Fibroblast of the aortic adventitia (primary cell): ENCODE data around the gene KRTAP10-9. TPM values are rescaled to one million over a fixed set of nuclear protein-coding genes. Genes with fewer than 3 reads are reported as not detected.
"Not testable (repeated sequence)": the region's sequence is repeated elsewhere in the genome, so short reads cannot be mapped to it uniquely, and the experiment has no call there.

ENCODE experiments used
- DNase-seq: peaks from one replicate; pipeline ENCODE4 v3.0.0-alpha.2; 2010; ENCODE audit warnings: low read depth
- H3K4me3 ChIP-seq: 2 replicates; pipeline ENCODE4 v1.5.1; 2011; ENCODE audit warnings: low read depth, mild to moderate bottlenecking, control low read depth, low read length, moderate library complexity
- total RNA-seq: library from RNA; depleted of rRNA; stranded (reverse); fragments of >200 nt; gene quantifications from 2 replicates; pipeline ENCODE4 v1.2.3, GENCODE V29; 2012; ENCODE audit warnings: low replicate concordance
- TF ChIP-seq, protein P1 (sequence below): IDR thresholded peaks from 2 replicates; pipeline ENCODE4 v1.5.1; 2011; ENCODE audit warnings: mild to moderate bottlenecking, low read length, control low read depth, inconsistent platforms; ENCODE audit not compliant: insufficient read depth

Gene KRTAP10-9
- total RNA-seq, 1 donor: not detected

DNA sequence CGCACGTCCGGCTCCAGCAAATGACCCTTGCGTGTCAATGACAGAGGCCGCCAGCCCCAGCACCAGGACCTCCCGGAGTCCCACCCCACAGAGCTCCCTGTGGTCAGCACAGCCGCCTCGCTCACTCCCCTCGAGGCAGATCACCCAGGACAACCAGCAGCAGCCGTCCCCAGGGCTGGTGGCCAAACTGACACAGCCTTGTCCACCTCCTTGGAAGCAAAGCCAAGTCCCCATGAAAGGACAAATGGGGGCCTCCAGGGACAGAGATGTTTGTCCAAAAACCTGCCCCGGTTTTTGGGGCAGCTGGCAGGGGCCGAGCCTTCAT is 12.4 kb downstream of the KRTAP10-9 start:
- H3K4me3 ChIP-seq: no peak overlapping the region
- DNase-seq: no peak
- TF ChIP-seq, protein P1, sequence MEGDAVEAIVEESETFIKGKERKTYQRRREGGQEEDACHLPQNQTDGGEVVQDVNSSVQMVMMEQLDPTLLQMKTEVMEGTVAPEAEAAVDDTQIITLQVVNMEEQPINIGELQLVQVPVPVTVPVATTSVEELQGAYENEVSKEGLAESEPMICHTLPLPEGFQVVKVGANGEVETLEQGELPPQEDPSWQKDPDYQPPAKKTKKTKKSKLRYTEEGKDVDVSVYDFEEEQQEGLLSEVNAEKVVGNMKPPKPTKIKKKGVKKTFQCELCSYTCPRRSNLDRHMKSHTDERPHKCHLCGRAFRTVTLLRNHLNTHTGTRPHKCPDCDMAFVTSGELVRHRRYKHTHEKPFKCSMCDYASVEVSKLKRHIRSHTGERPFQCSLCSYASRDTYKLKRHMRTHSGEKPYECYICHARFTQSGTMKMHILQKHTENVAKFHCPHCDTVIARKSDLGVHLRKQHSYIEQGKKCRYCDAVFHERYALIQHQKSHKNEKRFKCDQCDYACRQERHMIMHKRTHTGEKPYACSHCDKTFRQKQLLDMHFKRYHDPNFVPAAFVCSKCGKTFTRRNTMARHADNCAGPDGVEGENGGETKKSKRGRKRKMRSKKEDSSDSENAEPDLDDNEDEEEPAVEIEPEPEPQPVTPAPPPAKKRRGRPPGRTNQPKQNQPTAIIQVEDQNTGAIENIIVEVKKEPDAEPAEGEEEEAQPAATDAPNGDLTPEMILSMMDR: no peak

DNA sequence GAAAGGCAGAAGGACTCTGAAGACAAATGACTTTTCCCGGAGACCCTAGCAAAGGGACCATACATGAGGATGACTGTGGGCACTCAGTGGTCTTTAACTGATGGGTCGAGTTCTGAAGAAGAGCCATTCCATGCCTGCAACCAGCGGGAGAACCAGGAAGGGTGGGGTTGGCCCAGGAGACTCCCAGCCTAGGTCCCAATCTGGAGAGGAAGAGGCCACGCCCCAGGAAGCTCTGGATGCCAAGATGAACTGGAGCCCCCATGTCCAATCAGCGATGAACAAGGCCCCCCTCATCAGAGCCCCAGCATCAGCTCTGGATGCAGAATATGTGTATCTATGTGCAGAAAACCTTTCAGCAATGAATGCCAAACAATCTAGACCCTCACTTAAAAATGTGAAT is 13.9 kb downstream of the KRTAP10-9 start:
- no peak for DNase-seq
- TF ChIP-seq, protein P1: no peak
- no peak overlapping the region for H3K4me3 ChIP-seq

DNA sequence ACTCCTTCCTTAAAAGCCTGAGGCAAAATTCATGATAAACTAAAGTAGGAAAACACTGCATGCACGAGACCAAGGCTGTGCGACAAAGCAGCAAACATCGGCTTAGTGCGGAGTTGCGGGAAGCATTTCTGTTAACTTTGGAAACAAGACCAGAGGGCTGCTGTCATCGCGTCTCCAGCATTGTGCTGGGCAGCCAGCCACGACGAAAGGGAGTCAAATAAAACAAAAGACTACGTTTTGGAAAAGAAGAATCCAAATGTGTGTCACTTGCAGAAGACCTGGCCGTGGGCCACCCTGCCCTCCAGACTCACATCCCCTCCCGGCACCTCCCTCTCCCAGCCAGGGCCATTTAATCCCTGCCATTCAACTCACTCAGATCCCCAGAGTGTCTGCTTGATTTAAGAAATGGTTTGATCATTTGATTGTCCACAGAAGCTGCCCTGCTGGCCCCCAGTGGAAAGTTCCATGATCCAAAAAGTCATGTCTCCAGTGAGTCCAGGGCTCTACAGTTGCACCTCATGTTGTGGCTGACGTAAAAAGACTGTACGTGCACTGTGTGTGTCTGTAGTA is 16.9 kb downstream of the KRTAP10-9 start:
- no peak overlapping the region for H3K4me3 ChIP-seq
- no peak for DNase-seq
- TF ChIP-seq, protein P1: no peak

DNA sequence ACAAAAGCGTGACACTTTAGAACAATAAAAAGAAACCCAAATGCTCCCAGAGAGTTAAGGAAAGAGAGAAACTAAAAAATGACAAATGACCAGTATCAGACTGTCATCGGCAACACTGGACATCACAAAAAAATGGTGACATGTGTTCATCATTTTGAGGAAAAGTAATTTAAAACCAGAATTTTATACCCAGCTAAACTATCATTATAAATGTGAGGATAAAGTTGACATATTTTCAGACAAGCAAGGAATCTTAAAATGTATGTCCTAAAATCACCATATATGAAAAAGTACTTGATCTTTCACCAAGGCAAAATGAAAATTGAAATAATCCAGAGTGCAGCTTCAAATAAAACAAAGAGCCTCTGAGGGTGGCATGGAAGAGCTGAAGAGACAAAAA is 18.0 kb downstream of the KRTAP10-9 start:
- H3K4me3 ChIP-seq: no peak overlapping the region
- DNase-seq: no peak
- TF ChIP-seq, protein P1: no peak

DNA sequence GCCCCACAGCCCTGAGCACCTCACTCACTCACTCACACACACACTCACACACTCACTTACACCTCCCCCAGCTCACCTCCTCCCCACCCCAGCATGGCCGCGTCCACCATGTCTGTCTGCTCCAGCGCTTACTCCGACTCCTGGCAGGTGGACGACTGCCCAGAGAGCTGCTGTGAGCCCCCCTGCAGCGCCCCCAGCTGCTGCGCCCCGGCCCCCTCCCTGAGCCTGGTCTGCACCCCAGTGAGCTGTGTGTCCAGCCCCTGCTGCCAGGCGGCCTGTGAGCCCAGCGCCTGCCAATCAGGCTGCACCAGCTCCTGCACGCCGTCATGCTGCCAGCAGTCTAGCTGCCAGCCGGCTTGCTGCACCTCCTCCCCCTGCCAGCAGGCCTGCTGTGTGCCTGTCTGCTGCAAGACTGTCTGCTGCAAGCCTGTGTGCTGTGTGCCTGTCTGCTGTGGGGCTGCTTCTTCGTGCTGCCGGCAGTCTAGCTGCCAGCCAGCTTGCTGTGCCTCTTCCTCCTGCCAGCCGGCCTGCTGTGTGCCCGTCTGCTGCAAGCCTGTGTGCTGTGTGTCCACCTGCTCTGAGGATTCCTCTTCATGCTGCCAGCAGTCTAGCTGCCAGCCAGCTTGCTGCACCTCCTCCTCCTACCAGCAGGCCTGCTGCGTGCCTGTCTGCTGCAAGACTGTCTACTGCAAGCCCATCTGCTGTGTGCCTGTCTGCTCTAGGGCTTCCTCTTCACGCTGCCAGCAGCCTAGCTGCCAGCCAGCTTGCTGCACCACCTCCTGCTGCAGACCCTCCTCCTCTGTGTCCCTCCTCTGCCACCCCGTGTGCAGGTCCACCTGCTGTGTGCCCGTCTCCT is 19.7 kb downstream of the KRTAP10-9 start, which contains the start of gene KRTAP10-11:
Gene KRTAP10-11 (plus strand): TSS at position 49 of the 856 bp plus-strand sequence. CDS start 45 bp downstream, at position 94.
- not testable (repeated sequence) for H3K4me3 ChIP-seq, DNase-seq

DNA sequence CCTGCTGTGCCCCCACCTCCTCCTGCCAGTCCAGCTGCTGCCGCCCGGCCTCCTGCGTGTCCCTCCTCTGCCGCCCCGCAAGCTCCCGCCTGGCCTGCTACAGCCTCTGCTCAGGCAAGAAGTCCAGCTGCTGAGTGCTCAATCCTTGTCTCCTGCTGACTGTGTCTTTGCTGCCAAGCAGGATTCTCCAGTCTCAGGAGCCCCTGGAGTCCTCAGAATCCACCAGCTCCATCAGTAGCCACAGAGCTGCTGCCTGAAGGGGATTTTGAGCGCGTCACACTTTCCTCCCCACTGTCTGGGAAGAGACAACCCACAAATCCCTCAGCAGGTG is 20.3 kb downstream of the KRTAP10-9 start:
- H3K4me3 ChIP-seq: no peak overlapping the region
- TF ChIP-seq, protein P1: no peak
- no peak for DNase-seq

DNA sequence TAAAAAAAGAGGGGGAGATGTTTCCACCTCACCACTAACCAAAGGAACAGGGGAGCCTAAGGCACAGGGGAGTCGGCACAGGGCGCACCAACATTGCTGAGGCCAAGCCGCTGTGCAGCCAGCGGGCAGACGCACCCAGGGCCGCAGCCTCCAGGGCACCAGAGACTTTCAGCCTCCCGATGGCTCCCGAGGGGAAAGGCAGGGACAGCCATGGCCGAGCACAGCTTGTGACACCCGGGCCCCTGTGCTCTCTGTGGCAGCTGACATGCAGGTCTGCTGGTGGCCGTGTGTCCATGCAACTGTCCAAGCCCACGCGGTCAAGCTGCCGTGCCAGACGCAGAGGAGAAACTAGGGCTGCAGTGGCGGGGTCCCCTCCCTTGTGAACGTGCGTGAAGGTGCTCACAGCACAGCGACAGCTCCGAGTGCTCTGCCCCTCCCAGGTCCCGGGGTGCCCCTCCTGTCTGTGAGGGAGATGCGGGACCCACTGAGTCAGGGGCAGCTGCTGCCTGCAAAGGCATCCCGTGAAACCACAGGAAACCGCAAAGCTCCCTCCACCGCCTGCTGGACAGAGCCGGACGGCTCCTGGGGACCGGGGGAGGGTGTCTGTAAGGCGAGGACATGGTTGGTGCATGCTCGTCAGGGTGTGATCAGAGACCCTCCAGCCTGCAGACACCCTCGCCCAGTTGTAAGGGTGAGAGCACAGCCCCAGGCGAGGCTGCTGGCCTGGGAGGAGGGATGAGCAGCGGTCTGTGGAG is 21.8 kb downstream of the KRTAP10-9 start:
- TF ChIP-seq, protein P1: no peak
- H3K4me3 ChIP-seq: no peak overlapping the region
- no peak for DNase-seq
